Activated T-cell treated with anti-CD3 and anti-CD28 coated beads, Interleukin-2, amount 50 U/mL, for 48 hours (primary cell): ENCODE measurements around the gene HDLBP.
"Not testable (repeated sequence)": the region's sequence is repeated elsewhere in the genome, so short reads cannot be mapped to it uniquely, and the experiment has no call there.

Experiments used
- DNase-seq, 2 experiments: peaks; one replicate each; pipeline ENCODE4 v3.0.0-alpha.2; 2020

The HDLBP gene

GRCh38 chr2:241329669-241330615 is 14.5 kb upstream of the HDLBP start:
- DNase-seq = no peak

GRCh38 chr2:241325257-241325656 is 9.8 kb upstream of the HDLBP start:
- DNase-seq = no peak

- DNase-seq = no peak
These were observed 9.3 kb upstream of the HDLBP start for GRCh38 chr2:241324775-241325174.

- no peak for DNase-seq
These were observed 8.3 kb upstream of the HDLBP start for GRCh38 chr2:241323778-241324177.

- no peak for DNase-seq
These were observed 6.4 kb upstream of the HDLBP start for GRCh38 chr2:241321886-241322285.

- DNase-seq = no peak
These were observed 5.6 kb upstream of the HDLBP start for GRCh38 chr2:241321033-241321432.

GRCh38 chr2:241320394-241320793 is 4.9 kb upstream of the HDLBP start:
- DNase-seq = no peak

GRCh38 chr2:241318830-241319229 is 3.4 kb upstream of the HDLBP start:
- DNase-seq = not testable (repeated sequence)

GRCh38 chr2:241317391-241317790 is 1.9 kb upstream of the HDLBP start:
- no peak for DNase-seq

GRCh38 chr2:241316825-241317224 is 1.4 kb upstream of the HDLBP start:
- no peak for DNase-seq

- peak; percentile 85 to 87 for DNase-seq
These were observed 583 bp upstream of the HDLBP start, which contains the start of gene SEPTIN2 for GRCh38 chr2:241315879-241316631. Gene SEPTIN2 (plus strand): TSS chr2:241315925. CDS start chr2:241324233, 8,308 bp downstream.

- no peak for DNase-seq
These were observed 1.0 kb downstream of the HDLBP start for GRCh38 chr2:241314226-241315092.

GRCh38 chr2:241313543-241314095 is 1.9 kb downstream of the HDLBP start:
- DNase-seq = no peak

GRCh38 chr2:241312082-241312481 is 3.4 kb downstream of the HDLBP start:
- no peak for DNase-seq

- DNase-seq = no peak
These were observed 4.4 kb downstream of the HDLBP start for GRCh38 chr2:241310917-241311566.

- DNase-seq = peak; percentile 71 to 77
These were observed 5.8 kb downstream of the HDLBP start for GRCh38 chr2:241309684-241310117.

- DNase-seq = no peak
These were observed 6.5 kb downstream of the HDLBP start for GRCh38 chr2:241308832-241309500.

GRCh38 chr2:241308267-241308666 is 7.2 kb downstream of the HDLBP start:
- no peak for DNase-seq

- no peak for DNase-seq
These were observed 8.4 kb downstream of the HDLBP start for GRCh38 chr2:241307055-241307454.

GRCh38 chr2:241304039-241304670 is 11.3 kb downstream of the HDLBP start:
- no peak for DNase-seq
